Right lobe of liver (tissue), 6 donors: ENCODE measurements around the gene RHOT1. TPM values are rescaled to one million over a fixed set of nuclear protein-coding genes. Genes with fewer than 3 reads are reported as not detected.
"Not testable (repeated sequence)": the region's sequence is repeated elsewhere in the genome, so short reads cannot be mapped to it uniquely, and the experiment has no call there.

Experiments used
- ATAC-seq, 4 donors: fragments of 200-7000 bp; cut with Tn5 transposase; one replicate each; pipeline ENCODE4 v1.9.1; 2020; ENCODE audit warnings: mild to moderate bottlenecking in 4 of 4, moderate library complexity in 4 of 4
- DNase-seq, 3 donors: peaks; one replicate each; pipeline ENCODE4 v3.0.0-alpha.2; 2020
- H3K27ac ChIP-seq, 3 donors: fragments of 200-600 bp; one replicate each; pipeline ENCODE4 v1.8.0; 2022
- H3K27me3 ChIP-seq, 2 donors: fragments of 200-600 bp; one replicate each; pipeline ENCODE4 v1.8.0; 2022
- H3K36me3 ChIP-seq, 4 donors: fragments of 200-600 bp; sonication (generic) in 1 of 4; one replicate each; pipeline versions ENCODE4 v1.5.1 to v1.8.0; 2017 to 2022; ENCODE audit warnings: control low read depth in 1 of 4
- H3K4me1 ChIP-seq, 4 donors: fragments of 200-600 bp; sonication (generic) in 1 of 4; one replicate each; pipeline versions ENCODE4 v1.5.1 to v1.8.0; 2017 to 2022; ENCODE audit warnings: control low read depth in 1 of 4
- H3K4me3 ChIP-seq, 3 donors: fragments of 200-600 bp; one replicate each; pipeline ENCODE4 v1.8.0; 2022
- H3K9me3 ChIP-seq, 4 donors: fragments of 200-600 bp; sonication (generic) in 1 of 4; one replicate each; pipeline versions ENCODE4 v1.5.1 to v1.8.0; 2017 to 2022; ENCODE audit warnings: control low read depth in 1 of 4
- POLR2A ChIP-seq: fragments of 450-650 bp; IDR thresholded peaks from one replicate; pipeline ENCODE4 v1.6.1; 2017; ENCODE audit warnings: antibody characterized with exemption, mild to moderate bottlenecking
- WGBS: methylation state at CpG from one replicate; pipeline ENCODE4 v1.1.6; 2018; ENCODE audit warnings: low coverage, low lambda C conversion rate; ENCODE audit not compliant: insufficient coverage; ENCODE audit errors: missing lambda C conversion rate; 5-methylcytosine and 5-hydroxymethylcytosine counted together
- intact Hi-C, 2 donors: fragments of 100-400 bp; cut with DNase I; formaldehyde crosslinking; loops; one replicate each; pipeline versions ENCODE4 v1.11.2 to v1.14.1; 2022
- total RNA-seq, 6 experiments: library from RNA; depleted of rRNA in 2 of 6; stranded (reverse); fragments of >200 nt in 2 of 6; fragmentation: NEBNext Ultra II Directional in 3 of 6; extraction: Animal tissue kit (Norgen Biotek cat#: 25700) in 3 of 6; gene quantifications; one replicate each; pipeline versions ENCODE4 v1.1.0 to v1.2.4, GENCODE V29; 2016 to 2023
- TF ChIP-seq, protein P1 (sequence below), 4 donors: fragments of 200-600 bp in 3 of 4; fragments of 450-650 bp in 1 of 4; IDR thresholded peaks; one replicate each; pipeline versions ENCODE4 v1.5.1 to v1.8.0; 2016 to 2022; ENCODE audit warnings: antibody characterized with exemption in 4 of 4, mild to moderate bottlenecking in 2 of 4
- donor health status: DM: no; HTN: yes; CAD: no.
- donor health status: DM: no; HTN: no; CAD: no.
- donor health status: DM: no; HTN: no; CAD: no.
- donor health status: DM: no; HTN: yes; CAD: no.
- donor health status: DM: no; HTN: yes; CAD: no.

The RHOT1 gene
- total RNA-seq, 6 experiments from 2014 or later: 12.0 to 24.5 (median 14.2) TPM

DNA sequence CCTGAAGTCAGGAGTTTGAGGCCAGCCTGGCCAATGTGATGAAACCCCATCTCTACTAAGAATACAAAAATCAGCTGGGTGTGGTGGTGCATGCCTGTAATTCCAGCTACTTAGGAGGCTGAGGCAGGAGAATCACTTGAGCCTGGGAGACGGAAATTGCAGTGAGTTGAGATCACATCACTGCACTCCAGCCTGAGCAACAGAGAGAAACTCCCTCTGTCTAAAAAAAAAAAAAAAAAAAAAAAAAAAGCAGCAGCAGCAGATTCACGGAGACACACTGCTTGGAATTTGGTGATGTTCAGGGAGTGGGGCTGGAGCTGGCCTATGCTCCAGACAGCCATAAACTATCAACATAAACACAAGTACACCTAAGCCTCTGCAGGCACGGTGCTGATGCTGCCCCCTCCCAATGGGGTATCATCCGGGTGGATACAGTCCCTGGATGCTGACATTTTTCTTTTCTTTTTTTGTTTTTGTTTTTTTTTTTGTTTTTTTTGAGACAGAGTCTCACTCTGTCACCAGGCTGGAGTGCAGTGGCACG, 39.6 kb upstream of the RHOT1 start:
- ATAC-seq (no peak), DNase-seq (no peak)
- TF ChIP-seq POLR2A: no peak
- TF ChIP-seq, protein P1, sequence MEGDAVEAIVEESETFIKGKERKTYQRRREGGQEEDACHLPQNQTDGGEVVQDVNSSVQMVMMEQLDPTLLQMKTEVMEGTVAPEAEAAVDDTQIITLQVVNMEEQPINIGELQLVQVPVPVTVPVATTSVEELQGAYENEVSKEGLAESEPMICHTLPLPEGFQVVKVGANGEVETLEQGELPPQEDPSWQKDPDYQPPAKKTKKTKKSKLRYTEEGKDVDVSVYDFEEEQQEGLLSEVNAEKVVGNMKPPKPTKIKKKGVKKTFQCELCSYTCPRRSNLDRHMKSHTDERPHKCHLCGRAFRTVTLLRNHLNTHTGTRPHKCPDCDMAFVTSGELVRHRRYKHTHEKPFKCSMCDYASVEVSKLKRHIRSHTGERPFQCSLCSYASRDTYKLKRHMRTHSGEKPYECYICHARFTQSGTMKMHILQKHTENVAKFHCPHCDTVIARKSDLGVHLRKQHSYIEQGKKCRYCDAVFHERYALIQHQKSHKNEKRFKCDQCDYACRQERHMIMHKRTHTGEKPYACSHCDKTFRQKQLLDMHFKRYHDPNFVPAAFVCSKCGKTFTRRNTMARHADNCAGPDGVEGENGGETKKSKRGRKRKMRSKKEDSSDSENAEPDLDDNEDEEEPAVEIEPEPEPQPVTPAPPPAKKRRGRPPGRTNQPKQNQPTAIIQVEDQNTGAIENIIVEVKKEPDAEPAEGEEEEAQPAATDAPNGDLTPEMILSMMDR (IDR thresholded peaks at IDR 0.05): no peak
- intact Hi-C loops: no loop called here
- Histone ChIP-seq H3K27ac (no peak overlapping the region), H3K9me3 (no peaks in the 10 kb centered on the region), H3K4me3 (no peak overlapping the region), H3K36me3 (no peaks in the 10 kb centered on the region), H3K4me1 (peaks cover 0 to 12% (median 5%) of the 10 kb centered on the region in 4 donors), H3K27me3 (no peaks in the 10 kb centered on the region)
- 80% methylated on average over 3 of the region's 5 CpGs for WGBS

DNA sequence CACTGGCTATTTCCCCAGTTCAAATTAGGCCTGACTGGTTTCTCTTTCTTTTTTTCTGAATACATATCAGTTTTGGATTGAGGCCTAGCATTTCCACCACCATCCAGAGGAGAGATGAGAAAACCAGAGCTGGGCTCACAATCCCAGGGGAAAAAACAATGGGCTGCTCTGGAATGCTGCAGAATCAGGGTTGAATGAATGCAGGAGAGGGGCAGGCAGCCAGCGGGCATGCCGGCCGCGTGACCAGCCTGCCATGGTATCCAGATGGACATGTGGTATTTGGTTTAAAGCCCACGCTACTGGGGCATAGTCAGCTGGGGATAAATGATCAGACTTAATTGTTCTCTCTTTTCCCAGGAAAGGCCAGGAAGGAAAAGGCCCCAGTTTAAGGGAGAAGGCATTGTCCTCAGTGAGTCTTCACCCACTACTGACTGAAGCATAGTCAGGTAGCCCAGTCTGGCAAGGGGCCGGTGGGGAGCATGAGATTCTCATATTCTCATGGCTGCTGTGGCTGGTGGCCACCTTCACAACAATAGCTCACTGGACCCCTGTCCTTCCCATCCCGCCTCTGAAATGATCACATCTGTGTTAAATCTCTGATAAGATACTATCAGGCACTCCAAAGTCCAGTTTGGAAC, 38.7 kb upstream of the RHOT1 start:
- WGBS: 82% methylated on average over 4 of the region's 7 CpGs
- H3K4me3 ChIP-seq: no peak overlapping the region
- H3K27ac ChIP-seq: no peak overlapping the region
- intact Hi-C loops: no loop called here
- H3K27me3 ChIP-seq: no peaks in the 10 kb centered on the region
- no peaks in the 10 kb centered on the region for H3K9me3 ChIP-seq
- ATAC-seq (no peak), DNase-seq (no peak)
- H3K4me1 ChIP-seq: peaks cover 0 to 12% (median 5%) of the 10 kb centered on the region in 4 donors
- no peaks in the 10 kb centered on the region for H3K36me3 ChIP-seq
- TF ChIP-seq, protein P1 (IDR thresholded peaks at IDR 0.05): no peak
- TF ChIP-seq POLR2A: no peak

DNA sequence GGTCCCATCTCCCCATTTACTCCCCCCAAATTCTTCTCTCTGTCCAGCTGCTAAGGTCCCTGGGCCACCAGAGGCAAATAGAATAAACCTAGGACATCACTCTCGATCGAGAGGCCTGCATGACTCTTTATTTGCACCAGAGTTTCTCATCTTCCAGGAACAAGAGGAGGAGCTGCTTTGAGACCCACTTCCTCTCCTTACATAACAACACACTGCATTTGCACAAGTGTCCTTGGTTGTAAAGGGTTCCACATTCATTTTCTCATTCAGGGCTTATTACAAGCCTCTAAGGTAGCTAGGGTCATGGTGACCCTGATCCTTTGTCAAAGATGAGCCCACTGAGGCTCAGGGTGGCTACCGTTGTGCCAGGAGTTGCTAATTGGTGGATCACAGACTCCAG, 38.1 kb upstream of the RHOT1 start:
- 69% methylated on average over 3 of the region's 3 CpGs for WGBS
- no peaks in the 10 kb centered on the region for H3K27me3 ChIP-seq
- DNase-seq (no peak), ATAC-seq (no peak)
- H3K4me1 ChIP-seq: peaks cover 0 to 12% (median 5%) of the 10 kb centered on the region in 4 donors
- H3K36me3 ChIP-seq: no peaks in the 10 kb centered on the region
- no peak overlapping the region for H3K4me3 ChIP-seq
- TF ChIP-seq, protein P1 (IDR thresholded peaks at IDR 0.05): no peak
- TF ChIP-seq POLR2A: no peak
- no peaks in the 10 kb centered on the region for H3K9me3 ChIP-seq
- intact Hi-C loops: no loop called here
- no peak overlapping the region for H3K27ac ChIP-seq

DNA sequence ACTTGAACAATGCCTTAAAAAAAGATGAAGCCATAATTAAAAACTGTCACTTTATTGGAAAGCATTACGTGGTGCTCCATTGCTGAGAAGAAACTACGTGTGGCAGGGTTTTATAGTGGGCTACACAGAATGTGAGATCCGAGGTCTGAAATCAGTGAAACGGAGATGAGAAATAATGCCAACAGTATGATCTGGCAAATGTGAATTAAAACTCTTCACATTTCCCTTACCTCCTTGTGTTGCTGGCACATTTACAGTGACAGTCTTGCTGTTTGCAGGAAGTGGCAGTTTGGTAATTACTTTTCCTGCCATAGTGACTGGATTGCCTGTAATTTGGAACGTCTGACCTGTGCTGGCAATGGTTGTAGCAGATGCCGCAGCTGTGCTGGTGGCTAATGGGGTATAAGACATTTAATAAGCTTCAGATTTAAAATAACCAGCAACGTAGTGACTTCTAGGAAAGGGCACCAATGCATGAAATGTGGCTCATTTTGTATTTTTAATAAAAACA, 35.8 kb upstream of the RHOT1 start:
- intact Hi-C loops: not testable (repeated sequence)
- WGBS: 38% methylated on average over 7 of the region's 7 CpGs

DNA sequence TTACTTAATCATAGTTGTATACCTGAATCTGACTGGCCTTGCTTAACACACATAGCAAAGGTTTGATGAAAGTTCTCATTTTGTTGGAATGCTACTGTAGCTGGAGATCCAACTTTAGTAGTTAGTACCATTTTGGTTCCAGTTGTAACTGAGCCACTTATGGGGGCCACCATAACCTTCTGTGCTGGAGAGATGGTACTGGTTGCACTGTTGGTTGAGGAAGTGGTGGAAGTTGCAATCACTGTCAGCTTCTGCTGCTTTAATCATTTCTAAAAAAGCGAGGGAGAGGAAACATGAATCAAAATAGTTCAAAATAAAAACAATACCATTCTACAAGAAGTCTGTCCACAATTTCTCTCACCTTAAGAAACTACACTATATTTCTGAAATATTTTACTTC, 35.1 kb upstream of the RHOT1 start:
- H3K4me1 ChIP-seq, H3K27me3 ChIP-seq, H3K27ac ChIP-seq, intact Hi-C loops, ATAC-seq, DNase-seq, H3K36me3 ChIP-seq, H3K4me3 ChIP-seq, H3K9me3 ChIP-seq: not testable (repeated sequence)
- WGBS: 67% methylated on average over 1 of the region's 1 CpG

More for the DNA sequence above, 35.8 kb upstream of the RHOT1 start:
- H3K4me1 ChIP-seq, H3K4me3 ChIP-seq, H3K27me3 ChIP-seq, H3K27ac ChIP-seq, H3K36me3 ChIP-seq, H3K9me3 ChIP-seq, DNase-seq, ATAC-seq: not testable (repeated sequence)
